ENCODE results near the gene MYH15.

The MYH15 gene

GRCh38 chr3:108474581-108474980 is 35.8 kb downstream of the MYH15 start:
- H3K27me3 ChIP-seq (ENCODE audit: control insufficient read depth in 1 of 2, insufficient read depth in 2 of 2, low read length in 2 of 2), result no peaks in the 10 kb centered on the region
- H3K9me3 ChIP-seq (ENCODE audit: control insufficient read depth in 2 of 2, low read length in 2 of 2), result no peaks in the 10 kb centered on the region
- no peaks in the 10 kb centered on the region for H3K4me1 ChIP-seq (ENCODE audit: control insufficient read depth, insufficient read depth, low read length)
- H3K36me3 ChIP-seq (ENCODE audit: control insufficient read depth in 2 of 2, insufficient read depth in 2 of 2, low read length in 2 of 2), result no peaks in the 10 kb centered on the region
- H3K27ac ChIP-seq (ENCODE audit: low read length), result no peak overlapping the region
- no peak overlapping the region for H3K4me3 ChIP-seq (ENCODE audit: low read length in 2 of 2)
- H3K9ac ChIP-seq (ENCODE audit: low read length in 2 of 2), result no peak overlapping the region

GRCh38 chr3:108473711-108474110 is 36.7 kb downstream of the MYH15 start:
- no peaks in the 10 kb centered on the region for H3K36me3 ChIP-seq (ENCODE audit: control insufficient read depth in 2 of 2, insufficient read depth in 2 of 2, low read length in 2 of 2)
- H3K27ac ChIP-seq (ENCODE audit: low read length), result no peak overlapping the region
- H3K9ac ChIP-seq (ENCODE audit: low read length in 2 of 2), result no peak overlapping the region
- H3K4me3 ChIP-seq (ENCODE audit: low read length in 2 of 2), result no peak overlapping the region
- H3K9me3 ChIP-seq (ENCODE audit: control insufficient read depth in 2 of 2, low read length in 2 of 2), result no peaks in the 10 kb centered on the region
- H3K4me1 ChIP-seq (ENCODE audit: control insufficient read depth, insufficient read depth, low read length), result no peaks in the 10 kb centered on the region
- H3K27me3 ChIP-seq (ENCODE audit: control insufficient read depth in 1 of 2, insufficient read depth in 2 of 2, low read length in 2 of 2), result no peaks in the 10 kb centered on the region

- H3K4me3 ChIP-seq (ENCODE audit: low read length in 2 of 2), result no peak overlapping the region
- no peaks in the 10 kb centered on the region for H3K36me3 ChIP-seq (ENCODE audit: control insufficient read depth in 2 of 2, insufficient read depth in 2 of 2, low read length in 2 of 2)
- no peaks in the 10 kb centered on the region for H3K27me3 ChIP-seq (ENCODE audit: control insufficient read depth in 1 of 2, insufficient read depth in 2 of 2, low read length in 2 of 2)
- H3K4me1 ChIP-seq (ENCODE audit: control insufficient read depth, insufficient read depth, low read length), result no peaks in the 10 kb centered on the region
- H3K27ac ChIP-seq (ENCODE audit: low read length), result no peak overlapping the region
- no peaks in the 10 kb centered on the region for H3K9me3 ChIP-seq (ENCODE audit: control insufficient read depth in 2 of 2, low read length in 2 of 2)
- no peak overlapping the region for H3K9ac ChIP-seq (ENCODE audit: low read length in 2 of 2)
These were observed 38.3 kb downstream of the MYH15 start for GRCh38 chr3:108472001-108472591.

- Histone ChIP-seq H3K27me3 (ENCODE audit: control insufficient read depth in 1 of 2, insufficient read depth in 2 of 2, low read length in 2 of 2) (no peaks in the 10 kb centered on the region), H3K9ac (ENCODE audit: low read length in 2 of 2) (no peak overlapping the region), H3K9me3 (ENCODE audit: control insufficient read depth in 2 of 2, low read length in 2 of 2) (no peaks in the 10 kb centered on the region), H3K4me3 (ENCODE audit: low read length in 2 of 2) (no peak overlapping the region), H3K27ac (ENCODE audit: low read length) (no peak overlapping the region), H3K4me1 (ENCODE audit: control insufficient read depth, insufficient read depth, low read length) (no peaks in the 10 kb centered on the region), H3K36me3 (ENCODE audit: control insufficient read depth in 2 of 2, insufficient read depth in 2 of 2, low read length in 2 of 2) (no peaks in the 10 kb centered on the region)
These were observed 39.0 kb downstream of the MYH15 start for GRCh38 chr3:108471426-108471825.

GRCh38 chr3:108469126-108469525 is 41.3 kb downstream of the MYH15 start:
- no peaks in the 10 kb centered on the region for H3K27me3 ChIP-seq (ENCODE audit: control insufficient read depth in 1 of 2, insufficient read depth in 2 of 2, low read length in 2 of 2)
- no peak overlapping the region for H3K4me3 ChIP-seq (ENCODE audit: low read length in 2 of 2)
- no peaks in the 10 kb centered on the region for H3K9me3 ChIP-seq (ENCODE audit: control insufficient read depth in 2 of 2, low read length in 2 of 2)
- no peaks in the 10 kb centered on the region for H3K36me3 ChIP-seq (ENCODE audit: control insufficient read depth in 2 of 2, insufficient read depth in 2 of 2, low read length in 2 of 2)
- H3K27ac ChIP-seq (ENCODE audit: low read length), result no peak overlapping the region
- no peaks in the 10 kb centered on the region for H3K4me1 ChIP-seq (ENCODE audit: control insufficient read depth, insufficient read depth, low read length)
- no peak overlapping the region for H3K9ac ChIP-seq (ENCODE audit: low read length in 2 of 2)

GRCh38 chr3:108468577-108468976 is 41.8 kb downstream of the MYH15 start:
- no peak overlapping the region for H3K4me3 ChIP-seq (ENCODE audit: low read length in 2 of 2)
- no peaks in the 10 kb centered on the region for H3K36me3 ChIP-seq (ENCODE audit: control insufficient read depth in 2 of 2, insufficient read depth in 2 of 2, low read length in 2 of 2)
- no peaks in the 10 kb centered on the region for H3K27me3 ChIP-seq (ENCODE audit: control insufficient read depth in 1 of 2, insufficient read depth in 2 of 2, low read length in 2 of 2)
- H3K4me1 ChIP-seq (ENCODE audit: control insufficient read depth, insufficient read depth, low read length), result no peaks in the 10 kb centered on the region
- no peak overlapping the region for H3K27ac ChIP-seq (ENCODE audit: low read length)
- H3K9ac ChIP-seq (ENCODE audit: low read length in 2 of 2), result no peak overlapping the region
- no peaks in the 10 kb centered on the region for H3K9me3 ChIP-seq (ENCODE audit: control insufficient read depth in 2 of 2, low read length in 2 of 2)

GRCh38 chr3:108462899-108463298 is 47.5 kb downstream of the MYH15 start:
- no peak overlapping the region for H3K4me3 ChIP-seq (ENCODE audit: low read length in 2 of 2)
- no peaks in the 10 kb centered on the region for H3K4me1 ChIP-seq (ENCODE audit: control insufficient read depth, insufficient read depth, low read length)
- no peaks in the 10 kb centered on the region for H3K27me3 ChIP-seq (ENCODE audit: control insufficient read depth in 1 of 2, insufficient read depth in 2 of 2, low read length in 2 of 2)
- no peaks in the 10 kb centered on the region for H3K36me3 ChIP-seq (ENCODE audit: control insufficient read depth in 2 of 2, insufficient read depth in 2 of 2, low read length in 2 of 2)
- no peak overlapping the region for H3K27ac ChIP-seq (ENCODE audit: low read length)
- H3K9ac ChIP-seq (ENCODE audit: low read length in 2 of 2), result no peak overlapping the region
- no peaks in the 10 kb centered on the region for H3K9me3 ChIP-seq (ENCODE audit: control insufficient read depth in 2 of 2, low read length in 2 of 2)

- Histone ChIP-seq H3K27me3 (ENCODE audit: control insufficient read depth in 1 of 2, insufficient read depth in 2 of 2, low read length in 2 of 2) (no peaks in the 10 kb centered on the region), H3K36me3 (ENCODE audit: control insufficient read depth in 2 of 2, insufficient read depth in 2 of 2, low read length in 2 of 2) (no peaks in the 10 kb centered on the region), H3K4me1 (ENCODE audit: control insufficient read depth, insufficient read depth, low read length) (no peaks in the 10 kb centered on the region), H3K9ac (ENCODE audit: low read length in 2 of 2) (no peak overlapping the region), H3K9me3 (ENCODE audit: control insufficient read depth in 2 of 2, low read length in 2 of 2) (no peaks in the 10 kb centered on the region), H3K27ac (ENCODE audit: low read length) (no peak overlapping the region), H3K4me3 (ENCODE audit: low read length in 2 of 2) (no peak overlapping the region)
These were observed 48.7 kb downstream of the MYH15 start for GRCh38 chr3:108461661-108462111.

- no peaks in the 10 kb centered on the region for H3K4me1 ChIP-seq (ENCODE audit: control insufficient read depth, insufficient read depth, low read length)
- no peaks in the 10 kb centered on the region for H3K9me3 ChIP-seq (ENCODE audit: control insufficient read depth in 2 of 2, low read length in 2 of 2)
- no peak overlapping the region for H3K27ac ChIP-seq (ENCODE audit: low read length)
- no peak overlapping the region for H3K4me3 ChIP-seq (ENCODE audit: low read length in 2 of 2)
- no peaks in the 10 kb centered on the region for H3K27me3 ChIP-seq (ENCODE audit: control insufficient read depth in 1 of 2, insufficient read depth in 2 of 2, low read length in 2 of 2)
- no peaks in the 10 kb centered on the region for H3K36me3 ChIP-seq (ENCODE audit: control insufficient read depth in 2 of 2, insufficient read depth in 2 of 2, low read length in 2 of 2)
- H3K9ac ChIP-seq (ENCODE audit: low read length in 2 of 2), result no peak overlapping the region
These were observed 51.2 kb downstream of the MYH15 start for GRCh38 chr3:108459225-108459624.

GRCh38 chr3:108455212-108455705 is 55.1 kb downstream of the MYH15 start:
- no peaks in the 10 kb centered on the region for H3K4me1 ChIP-seq (ENCODE audit: control insufficient read depth, insufficient read depth, low read length)
- H3K9me3 ChIP-seq (ENCODE audit: control insufficient read depth in 2 of 2, low read length in 2 of 2), result no peaks in the 10 kb centered on the region
- H3K27ac ChIP-seq (ENCODE audit: low read length), result no peak overlapping the region
- no peaks in the 10 kb centered on the region for H3K27me3 ChIP-seq (ENCODE audit: control insufficient read depth in 1 of 2, insufficient read depth in 2 of 2, low read length in 2 of 2)
- no peak overlapping the region for H3K4me3 ChIP-seq (ENCODE audit: low read length in 2 of 2)
- H3K9ac ChIP-seq (ENCODE audit: low read length in 2 of 2), result no peak overlapping the region
- no peaks in the 10 kb centered on the region for H3K36me3 ChIP-seq (ENCODE audit: control insufficient read depth in 2 of 2, insufficient read depth in 2 of 2, low read length in 2 of 2)

GRCh38 chr3:108453565-108453964 is 56.8 kb downstream of the MYH15 start:
- Histone ChIP-seq H3K9me3 (ENCODE audit: control insufficient read depth in 2 of 2, low read length in 2 of 2) (no peaks in the 10 kb centered on the region), H3K27ac (ENCODE audit: low read length) (no peak overlapping the region), H3K27me3 (ENCODE audit: control insufficient read depth in 1 of 2, insufficient read depth in 2 of 2, low read length in 2 of 2) (no peaks in the 10 kb centered on the region), H3K4me1 (ENCODE audit: control insufficient read depth, insufficient read depth, low read length) (no peaks in the 10 kb centered on the region), H3K9ac (ENCODE audit: low read length in 2 of 2) (no peak overlapping the region), H3K36me3 (ENCODE audit: control insufficient read depth in 2 of 2, insufficient read depth in 2 of 2, low read length in 2 of 2) (no peaks in the 10 kb centered on the region), H3K4me3 (ENCODE audit: low read length in 2 of 2) (no peak overlapping the region)
